Gastrocnemius medialis (tissue), 4 donors: ENCODE measurements around the gene GREB1L. TPM values are rescaled to one million over a fixed set of nuclear protein-coding genes. Genes with fewer than 3 reads are reported as not detected.

ENCODE experiments used
- ATAC-seq, 2 donors: fragments of 150-250 bp; one replicate each; pipeline ENCODE4 v1.9.1; 2016
- DNase-seq, 2 donors: peaks; one replicate each; pipeline ENCODE4 v3.0.0-alpha.2; 2019
- H3K27ac ChIP-seq, 4 donors: fragments of 200-600 bp; sonication (generic); 1 replicate in 1 of 4; 2 replicates in 3 of 4; pipeline ENCODE4 v1.5.1; 2016 to 2018; ENCODE audit warnings: mild to moderate bottlenecking in 2 of 4, moderate library complexity in 1 of 4
- H3K27me3 ChIP-seq, 3 donors: fragments of 200-600 bp; sonication (generic) in 2 of 3; 1 replicate in 1 of 3; 2 replicates in 2 of 3; pipeline versions ENCODE4 v1.5.1 to v1.6.0; 2016 to 2019; ENCODE audit warnings: mild to moderate bottlenecking in 1 of 3, moderate library complexity in 1 of 3
- H3K36me3 ChIP-seq, 2 donors: fragments of 200-600 bp; sonication (generic) in 1 of 2; one replicate each; pipeline ENCODE4 v1.5.1; 2017 to 2018
- H3K4me1 ChIP-seq, 2 donors: fragments of 200-600 bp; sonication (generic) in 1 of 2; one replicate each; pipeline ENCODE4 v1.5.1; 2016 to 2017; ENCODE audit warnings: mild to moderate bottlenecking in 2 of 2
- H3K4me3 ChIP-seq, 4 donors: fragments of 200-600 bp; sonication (generic) in 3 of 4; 1 replicate in 1 of 4; 2 replicates in 3 of 4; pipeline ENCODE4 v1.5.1; 2016 to 2019; ENCODE audit warnings: mild to moderate bottlenecking in 2 of 4
- H3K9me3 ChIP-seq, 3 donors: fragments of 200-600 bp; sonication (generic) in 2 of 3; 1 replicate in 1 of 3; 2 replicates in 2 of 3; pipeline ENCODE4 v1.5.1; 2016 to 2019
- CTCF ChIP-seq, 5 experiments: fragments of 450-650 bp in 3 of 5; fragments of 200-600 bp in 2 of 5; sonication (generic) in 2 of 5; IDR thresholded peaks in 4 of 5; conservative IDR thresholded peaks in 1 of 5; 1 replicate in 4 of 5; 2 replicates in 1 of 5; pipeline ENCODE4 v1.5.1; 2016 to 2019; ENCODE audit warnings: antibody characterized with exemption in 5 of 5, mild to moderate bottlenecking in 3 of 5, moderate library complexity in 3 of 5
- POLR2A ChIP-seq, 2 donors: fragments of 450-650 bp; IDR thresholded peaks; one replicate each; pipeline ENCODE4 v1.6.1; 2017; ENCODE audit warnings: antibody characterized with exemption in 2 of 2, mild to moderate bottlenecking in 2 of 2, moderate library complexity in 2 of 2
- in situ Hi-C, 4 donors: fragments of 200-750 bp; cut with MboI; loops; one replicate each; pipeline versions ENCODE4 v1.15.0 to v1.8.0; 2017; ENCODE audit warnings: low sequenced_read_pairs in 4 of 4
- intact Hi-C: fragments of 100-400 bp; cut with DNase I; formaldehyde crosslinking; loops from one replicate; pipeline ENCODE4 v1.15.1; 2023; ENCODE audit warnings: low total_unique reads
- total RNA-seq, 4 donors: library from RNA; depleted of rRNA; stranded (reverse); fragments of >200 nt; gene quantifications; one replicate each; pipeline versions ENCODE4 v1.1.0 to v1.2.3, GENCODE V29; 2016

Gene GREB1L
- total RNA-seq, 4 donors from 2014 or later = 4.4 to 14.4 (median 7.4) TPM

- DNase-seq = no peak
- Histone ChIP-seq H3K4me1 (peaks cover 0 to 4% of the 10 kb centered on the region in 2 donors), H3K9me3 (no peaks in the 10 kb centered on the region), H3K27me3 (no peaks in the 10 kb centered on the region), H3K27ac (no peak overlapping the region), H3K36me3 (no peaks in the 10 kb centered on the region), H3K4me3 (no peak overlapping the region)
- in situ Hi-C loops (loop anchor here in 2 of 4 donors (25.0 kb wide), 1 partner anchor 96 kb away; no protein-coding TSS in a partner anchor), intact Hi-C loops (no loop called here)
- ATAC-seq = no peak
- TF ChIP-seq CTCF (IDR thresholded peaks at IDR 0.05 in 4 of 5, conservative IDR thresholded peaks at IDR 0.05 in 1 of 5) (no peak), POLR2A (IDR thresholded peaks at IDR 0.05) (no peak)
Measured at GRCh38 chr18:21291106-21291505, 49.1 kb downstream of the GREB1L start.

GRCh38 chr18:21293479-21293878 lies 51.4 kb downstream of the GREB1L start:
- no peak for ATAC-seq
- H3K27ac ChIP-seq = no peak overlapping the region
- no peak for TF ChIP-seq CTCF (IDR thresholded peaks at IDR 0.05 in 4 of 5, conservative IDR thresholded peaks at IDR 0.05 in 1 of 5)
- TF ChIP-seq POLR2A (IDR thresholded peaks at IDR 0.05) = no peak
- H3K36me3 ChIP-seq = no peaks in the 10 kb centered on the region
- H3K4me1 ChIP-seq = no peaks in the 10 kb centered on the region
- intact Hi-C loops (no loop called here), in situ Hi-C loops (loop anchor here in 2 of 4 donors (25.0 kb wide), 1 partner anchor 94 kb away; no protein-coding TSS in a partner anchor)
- no peak for DNase-seq
- no peak overlapping the region for H3K4me3 ChIP-seq
- H3K27me3 ChIP-seq = no peaks in the 10 kb centered on the region
- no peaks in the 10 kb centered on the region for H3K9me3 ChIP-seq

- in situ Hi-C loops = loop anchor here in 2 of 4 donors (25.0 kb wide), 1 partner anchor 92 kb away; no protein-coding TSS in a partner anchor
- intact Hi-C loops = no loop called here
- no peaks in the 10 kb centered on the region for H3K27me3 ChIP-seq
- DNase-seq (no peak), ATAC-seq (no peak)
- H3K4me1 ChIP-seq = no peaks in the 10 kb centered on the region
- H3K27ac ChIP-seq = no peak overlapping the region
- TF ChIP-seq POLR2A (IDR thresholded peaks at IDR 0.05) (no peak), CTCF (IDR thresholded peaks at IDR 0.05 in 4 of 5, conservative IDR thresholded peaks at IDR 0.05 in 1 of 5) (no peak)
- H3K9me3 ChIP-seq = no peaks in the 10 kb centered on the region
- H3K36me3 ChIP-seq = no peaks in the 10 kb centered on the region
- no peak overlapping the region for H3K4me3 ChIP-seq
Measured at GRCh38 chr18:21295101-21295500, 53.1 kb downstream of the GREB1L start.

GRCh38 chr18:21296045-21296444 lies 54.0 kb downstream of the GREB1L start:
- no peak for ATAC-seq
- no peak for TF ChIP-seq CTCF (IDR thresholded peaks at IDR 0.05 in 4 of 5, conservative IDR thresholded peaks at IDR 0.05 in 1 of 5)
- no peak for TF ChIP-seq POLR2A (IDR thresholded peaks at IDR 0.05)
- DNase-seq = no peak
- intact Hi-C loops = no loop called here
- no peaks in the 10 kb centered on the region for H3K9me3 ChIP-seq
- no peaks in the 10 kb centered on the region for H3K36me3 ChIP-seq
- no peak overlapping the region for H3K4me3 ChIP-seq
- H3K27ac ChIP-seq = no peak overlapping the region
- no peaks in the 10 kb centered on the region for H3K27me3 ChIP-seq
- in situ Hi-C loops = loop anchor here in 2 of 4 donors (25.0 kb wide), 1 partner anchor 91 kb away; no protein-coding TSS in a partner anchor
- H3K4me1 ChIP-seq = no peaks in the 10 kb centered on the region

GRCh38 chr18:21298351-21298750 lies 56.3 kb downstream of the GREB1L start:
- H3K36me3 ChIP-seq = no peaks in the 10 kb centered on the region
- H3K4me3 ChIP-seq = no peak overlapping the region
- H3K9me3 ChIP-seq = no peaks in the 10 kb centered on the region
- H3K27me3 ChIP-seq = no peaks in the 10 kb centered on the region
- no peak for TF ChIP-seq POLR2A (IDR thresholded peaks at IDR 0.05)
- no peak for TF ChIP-seq CTCF (IDR thresholded peaks at IDR 0.05 in 4 of 5, conservative IDR thresholded peaks at IDR 0.05 in 1 of 5)
- ATAC-seq (no peak), DNase-seq (no peak)
- no peaks in the 10 kb centered on the region for H3K4me1 ChIP-seq
- no peak overlapping the region for H3K27ac ChIP-seq
- intact Hi-C loops = no loop called here
- in situ Hi-C loops = loop anchor here in 2 of 4 donors (25.0 kb wide), 1 partner anchor 89 kb away; no protein-coding TSS in a partner anchor
